T-helper 1 cell treated with Interleukin-12 subunit alpha and Interleukin-12 subunit beta and Interleukin-4 antibody, amounts not matched to agents 30 ng/mL and 1 ng/mL, for 36 hours (primary cell): ENCODE results near the gene SLC15A4. TPM values are rescaled to one million over a fixed set of nuclear protein-coding genes. Genes with fewer than 3 reads are reported as not detected.
"Not testable (repeated sequence)": the region's sequence is repeated elsewhere in the genome, so short reads cannot be mapped to it uniquely, and the experiment has no call there.

ENCODE experiments used
- intact Hi-C: fragments of 100-400 bp; cut with micrococcal nuclease; formaldehyde crosslinking; loops from one replicate; pipeline ENCODE4 v1.15.1; 2024
- total RNA-seq: library from RNA; stranded (reverse); gene quantifications from 2 replicates; pipeline ENCODE4 v1.2.3, GENCODE V29; 2022

SLC15A4 gene
- total RNA-seq, 1 donor from 2014 or later, result 35.4 TPM

DNA sequence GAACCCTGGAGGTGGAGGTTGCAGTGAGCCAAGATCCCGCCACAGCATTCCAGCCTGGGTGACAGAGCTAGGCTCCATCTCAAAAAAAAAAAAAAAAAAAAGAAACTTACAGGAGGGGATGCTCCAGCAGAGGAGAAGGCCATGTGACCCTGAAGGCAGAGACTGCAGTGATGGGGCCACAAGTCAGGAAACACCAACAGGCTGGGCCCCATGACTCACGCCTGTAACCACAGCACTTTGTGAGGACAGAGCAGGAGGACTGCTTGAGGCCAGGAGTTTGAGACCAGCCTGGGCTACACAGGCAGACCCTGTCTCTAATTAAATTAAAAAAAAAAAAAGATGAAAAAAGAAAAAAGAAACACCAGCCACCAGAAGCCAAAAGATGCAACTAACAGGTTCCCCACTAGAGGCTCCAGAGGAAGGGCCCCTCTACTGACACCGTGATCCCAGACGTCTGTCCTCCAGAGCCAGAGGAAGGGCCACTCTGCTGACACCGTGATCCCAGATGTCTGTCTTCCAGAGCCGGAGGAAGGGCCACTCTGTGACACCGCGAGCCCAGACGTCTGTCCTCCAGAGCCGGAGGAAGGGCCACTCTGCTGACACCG lies 20.4 kb upstream of the SLC15A4 start:
- intact Hi-C loops, result no loop called here

GRCh38 chr12:128843538-128843937 lies 19.8 kb upstream of the SLC15A4 start:
- intact Hi-C loops, result no loop called here

DNA sequence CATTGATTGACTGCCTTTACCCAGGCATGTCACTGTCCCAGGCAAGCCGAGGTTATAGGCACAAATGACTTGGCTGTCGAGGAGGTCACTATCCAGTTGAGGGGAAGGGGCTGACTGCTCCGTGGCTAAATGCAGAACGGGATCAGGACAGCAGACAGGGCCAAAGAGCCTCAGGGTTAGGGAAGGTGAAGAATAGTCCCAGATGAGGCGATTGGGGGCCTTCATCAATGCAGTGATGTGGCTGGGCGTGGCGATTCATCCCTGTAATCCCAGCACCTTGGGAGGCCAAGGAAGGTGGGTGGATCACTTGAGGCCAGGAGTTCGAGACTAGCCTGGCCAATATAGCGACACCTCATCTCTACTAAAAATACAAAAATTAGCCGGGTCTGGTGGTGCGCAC lies 18.8 kb upstream of the SLC15A4 start:
- intact Hi-C loops, result no loop called here

DNA sequence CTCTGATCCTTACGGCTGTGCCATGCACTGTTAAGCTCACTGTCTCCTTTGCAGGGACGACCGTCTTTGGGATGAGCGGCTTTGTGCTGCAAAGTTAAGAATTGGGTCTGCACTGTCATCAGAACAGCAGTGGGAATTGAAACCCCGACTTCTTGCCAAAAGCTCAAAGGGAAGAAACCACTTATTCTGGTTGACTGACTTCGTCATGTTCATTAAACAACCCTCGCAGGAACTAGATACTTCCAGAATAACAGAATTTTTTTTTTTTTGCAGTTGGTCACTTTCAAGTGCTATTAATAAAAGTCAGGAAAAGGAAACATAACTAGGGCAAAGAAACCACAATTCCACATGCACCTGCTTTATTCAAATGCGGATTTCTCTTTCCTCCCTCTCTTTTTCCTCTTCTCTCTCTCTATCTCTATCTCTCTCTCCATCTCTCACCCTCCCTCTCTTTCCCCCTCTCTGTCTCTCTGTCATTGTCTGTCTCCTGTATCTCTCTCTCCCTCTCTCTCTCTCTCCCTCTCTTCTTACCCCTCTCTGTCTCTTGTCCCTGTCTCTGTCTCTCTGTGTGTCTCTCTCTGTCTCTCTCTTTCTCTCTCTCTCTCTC lies 17.2 kb upstream of the SLC15A4 start:
- intact Hi-C loops, result no loop called here

DNA sequence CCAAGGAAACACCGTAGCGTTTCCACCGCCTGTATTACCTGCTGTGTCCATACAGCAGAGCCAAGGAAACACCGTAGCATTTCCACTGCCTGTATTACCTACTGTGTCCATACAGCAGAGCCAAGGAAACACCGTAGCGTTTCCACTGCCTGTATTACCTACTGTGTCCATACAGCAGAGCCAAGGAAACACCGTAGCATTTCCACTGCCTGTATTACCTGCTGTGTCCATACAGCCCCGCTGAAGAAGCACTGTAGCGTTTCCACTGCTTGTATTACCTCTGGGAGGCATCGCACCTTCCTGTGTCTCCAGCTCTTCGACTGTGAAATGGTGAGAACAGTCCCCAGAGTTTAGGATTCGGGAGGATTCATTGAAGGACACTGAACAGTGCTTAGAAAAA lies 16.1 kb upstream of the SLC15A4 start:
- intact Hi-C loops, result not testable (repeated sequence)

DNA sequence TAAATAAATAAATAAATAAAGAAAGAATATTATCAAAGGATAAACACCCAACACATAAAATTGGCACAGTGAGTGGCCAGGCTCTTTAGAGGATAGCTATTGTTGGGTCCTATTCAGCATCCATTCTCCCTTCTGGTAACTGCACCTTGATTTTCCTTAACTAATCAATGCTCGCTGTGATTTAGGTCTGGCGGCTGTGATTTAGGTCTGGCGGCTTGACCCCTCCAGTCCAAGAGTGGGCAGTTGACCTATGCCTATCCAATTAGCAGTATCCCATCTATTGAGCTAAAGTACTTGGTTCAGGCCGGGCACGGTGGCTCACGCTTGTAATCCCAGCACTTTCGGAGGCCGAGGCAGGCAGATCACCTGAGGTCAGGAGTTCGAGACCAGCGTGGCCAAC lies 9.7 kb upstream of the SLC15A4 start:
- intact Hi-C loops, result loop anchor here (5.0 kb wide), 1 partner anchor 36 kb away; no protein-coding TSS in a partner anchor

DNA sequence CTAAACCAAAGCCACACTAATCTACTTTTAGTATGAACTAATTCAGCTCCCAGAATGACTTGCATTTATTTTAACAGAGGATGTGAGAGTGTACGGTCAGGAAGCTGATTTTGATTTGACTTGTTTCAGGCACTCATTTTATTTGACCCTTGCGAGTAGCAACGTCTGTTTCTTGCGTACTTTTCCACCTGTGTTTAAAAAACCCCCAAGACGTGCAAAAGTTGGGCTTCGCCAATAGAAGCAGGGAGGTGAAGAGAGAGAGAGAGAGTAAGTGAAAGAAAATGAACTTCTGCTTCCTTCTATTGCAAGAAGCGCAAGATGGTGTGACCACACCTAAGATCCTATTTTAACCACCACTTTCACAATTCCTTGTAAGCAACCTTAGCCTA lies 6.7 kb upstream of the SLC15A4 start:
- intact Hi-C loops, result loop anchor here (5.0 kb wide), 1 partner anchor 33 kb away; no protein-coding TSS in a partner anchor

GRCh38 chr12:128829861-128830504 lies 6.2 kb upstream of the SLC15A4 start:
- intact Hi-C loops, result loop anchor here (5.0 to 10.0 kb wide), 2 partner anchors 33 to 1665 kb away; no protein-coding TSS in a partner anchor

DNA sequence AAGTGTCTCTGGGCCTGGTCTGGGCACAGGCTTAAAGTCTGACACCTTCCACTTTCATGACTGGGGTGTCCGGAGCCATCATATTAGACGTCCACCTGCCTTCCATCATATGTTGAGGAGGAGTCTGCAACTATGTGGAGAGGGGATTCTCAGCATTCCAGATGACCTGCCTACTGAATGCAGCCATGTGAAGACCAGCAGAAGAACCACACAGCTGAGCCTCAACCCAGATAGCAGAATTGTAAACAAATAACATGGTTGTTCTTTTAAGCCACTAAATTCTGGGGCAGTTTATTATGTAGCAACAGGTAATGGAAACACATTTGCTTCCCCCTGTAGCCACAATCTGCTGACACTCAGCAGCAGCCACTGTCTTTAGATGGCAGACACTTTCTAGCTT lies 4.0 kb upstream of the SLC15A4 start:
- intact Hi-C loops, result loop anchor here (10.0 kb wide), 1 partner anchor 1663 kb away; no protein-coding TSS in a partner anchor

- intact Hi-C loops, result loop anchor here (2.0 to 10.0 kb wide), 3 partner anchors 43 to 1661 kb away; no protein-coding TSS in a partner anchor
These were observed 2.1 kb upstream of the SLC15A4 start for GRCh38 chr12:128825835-128826234.

DNA sequence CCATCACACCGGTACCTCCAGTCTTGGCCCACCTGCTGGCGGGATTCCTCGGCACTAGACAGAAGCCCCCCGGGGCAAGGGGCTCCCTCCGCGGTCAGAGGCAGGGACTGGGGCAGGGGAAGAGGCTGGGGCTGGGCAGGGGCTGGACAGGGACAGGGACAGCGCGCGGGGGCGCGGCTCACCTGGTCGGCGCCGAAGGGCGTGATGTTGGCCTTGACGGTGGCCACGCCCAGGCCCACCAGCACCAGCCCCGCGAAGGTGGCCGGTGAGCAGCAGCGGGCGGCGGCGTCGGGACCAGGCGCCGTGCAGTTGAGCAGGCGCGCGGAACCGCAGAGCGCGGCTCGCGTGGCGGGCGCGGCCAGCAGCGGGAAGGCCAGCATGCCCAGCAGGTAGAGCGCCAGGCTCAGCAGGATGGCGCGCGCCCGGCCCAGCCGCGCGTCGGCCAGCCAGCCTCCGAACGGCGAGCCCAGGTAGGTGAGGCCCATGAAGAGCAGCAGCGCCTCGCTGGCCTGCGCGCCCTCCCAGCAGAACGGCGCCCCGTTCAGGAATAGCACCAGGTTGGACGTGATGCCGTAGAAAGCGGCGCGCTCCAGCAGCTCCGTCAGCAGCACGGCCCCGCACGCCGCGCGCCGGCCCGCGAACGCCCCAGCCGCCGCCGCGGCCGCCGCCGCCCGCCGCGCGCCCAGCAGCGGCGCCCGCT lies 392 bp downstream of the SLC15A4 start:
- intact Hi-C loops, result loop anchor here (5.0 to 10.0 kb wide), 3 partner anchors 1266 to 1741 kb away; no protein-coding TSS in a partner anchor

DNA sequence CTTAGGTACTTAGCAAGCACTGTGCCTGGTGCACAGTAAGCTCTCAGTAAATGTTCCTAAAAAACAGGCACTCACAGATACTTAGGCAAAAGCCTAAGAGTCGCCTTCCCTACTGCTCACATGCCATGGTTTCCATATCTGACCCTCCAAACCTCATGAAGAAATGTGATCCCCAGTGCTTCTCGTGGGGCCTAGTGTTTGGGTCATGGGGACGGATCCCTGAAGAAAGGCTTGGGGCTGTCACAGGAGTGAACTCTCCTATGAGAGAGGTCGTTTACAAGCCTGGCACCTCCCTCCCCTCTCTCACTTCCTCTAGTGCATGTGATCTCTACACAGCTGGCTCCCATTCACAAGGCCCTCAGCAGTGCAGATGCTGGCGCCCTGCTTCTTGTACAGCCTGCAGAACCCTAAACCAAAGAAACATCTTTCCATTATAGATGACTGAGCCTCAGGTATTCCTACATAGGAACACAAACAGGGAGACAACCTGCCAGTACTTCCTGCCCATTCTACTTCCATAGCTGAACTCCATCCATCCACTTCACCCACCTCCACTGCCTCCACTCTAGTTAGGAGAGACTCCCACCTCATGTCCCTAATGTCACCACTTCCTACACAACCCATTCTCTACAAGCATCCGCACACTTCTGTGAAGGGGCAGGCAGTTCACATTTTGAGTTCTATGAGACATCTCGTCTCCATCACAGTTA lies 2.9 kb downstream of the SLC15A4 start:
- intact Hi-C loops, result loop anchor here (5.0 to 10.0 kb wide), 3 partner anchors 1264 to 1739 kb away; no protein-coding TSS in a partner anchor

DNA sequence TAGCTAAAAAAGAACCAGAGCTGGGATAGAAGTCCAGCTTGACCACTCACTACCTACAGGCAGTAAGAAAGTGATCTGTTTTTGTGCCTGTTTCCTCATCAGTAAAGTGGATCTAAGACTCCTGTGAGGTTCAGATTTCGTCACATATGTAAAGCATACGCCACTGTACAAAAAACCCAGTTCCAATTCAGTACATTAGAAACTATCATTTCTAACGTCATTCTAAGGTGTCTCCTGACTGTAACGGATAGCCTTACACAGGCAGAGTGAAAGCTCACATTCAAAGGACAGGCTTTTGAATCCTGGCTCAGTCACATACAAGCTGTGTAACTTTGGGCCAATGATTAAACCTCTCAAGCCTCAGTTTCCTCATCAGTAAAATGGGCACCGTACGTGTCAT lies 3.5 kb downstream of the SLC15A4 start:
- intact Hi-C loops, result loop anchor here (5.0 to 10.0 kb wide), 3 partner anchors 1263 to 1738 kb away; no protein-coding TSS in a partner anchor

GRCh38 chr12:128819293-128820144 lies 4.2 kb downstream of the SLC15A4 start:
- intact Hi-C loops, result loop anchor here (5.0 to 10.0 kb wide), 3 partner anchors 1262 to 1737 kb away; no protein-coding TSS in a partner anchor

DNA sequence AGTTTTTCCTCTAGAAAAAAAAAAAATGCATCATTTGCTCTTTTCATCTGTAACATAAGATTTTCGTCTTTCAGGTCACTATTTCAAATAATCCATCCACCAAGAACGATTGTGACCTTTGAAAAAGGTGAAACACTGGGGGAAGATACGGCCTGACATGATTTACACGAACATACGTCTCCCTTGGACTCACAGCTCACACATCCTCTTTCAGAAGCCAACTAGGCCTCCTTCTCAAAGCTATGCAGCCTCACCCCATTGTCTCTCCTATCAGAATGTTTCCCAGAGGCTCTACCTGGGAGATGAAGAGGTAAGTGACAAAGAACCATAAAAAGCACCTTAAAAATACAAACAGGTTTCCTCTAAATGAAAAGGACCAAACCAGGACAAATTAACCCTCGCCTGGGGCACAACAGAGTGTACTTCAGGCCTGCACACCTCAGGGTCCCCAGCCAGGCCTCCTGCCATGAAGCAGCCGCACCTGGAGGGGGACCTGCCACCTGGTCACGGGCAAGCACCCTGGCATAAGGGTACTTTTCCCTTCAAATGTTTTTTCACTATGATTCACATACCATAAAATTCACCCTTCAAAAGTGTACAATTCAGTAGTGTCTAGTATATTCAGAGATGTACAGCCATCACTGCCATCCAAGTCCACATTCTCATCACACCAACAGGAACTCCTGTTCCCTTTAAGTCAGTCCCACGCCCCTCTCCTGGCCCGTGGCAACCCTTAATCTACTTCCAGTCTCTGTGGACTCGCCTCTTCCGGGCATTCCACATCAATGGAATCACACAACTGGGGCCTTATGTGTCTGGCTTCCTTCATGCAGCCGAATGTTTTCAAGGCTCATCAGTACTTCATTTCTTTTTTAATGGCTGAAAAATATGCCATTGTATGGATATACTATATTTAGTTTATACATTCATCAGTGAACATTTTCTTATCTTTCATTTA lies 5.4 kb downstream of the SLC15A4 start:
- intact Hi-C loops, result no loop called here

GRCh38 chr12:128817111-128818015 lies 6.4 kb downstream of the SLC15A4 start:
- intact Hi-C loops, result no loop called here

GRCh38 chr12:128816643-128816920 lies 7.2 kb downstream of the SLC15A4 start:
- intact Hi-C loops, result no loop called here
